8988T (cell line): Measurements from ENCODE around the gene HSPB8.
"Not testable (repeated sequence)": the region's sequence is repeated elsewhere in the genome, so short reads cannot be mapped to it uniquely, and the experiment has no call there.

Experiments used
- DNase-seq: peaks from one replicate; pipeline ENCODE4 v3.0.0; 2011

The HSPB8 gene

GRCh38 chr12:119208626-119209061 lies 29.9 kb downstream of the HSPB8 start:
- no peak for DNase-seq

DNA sequence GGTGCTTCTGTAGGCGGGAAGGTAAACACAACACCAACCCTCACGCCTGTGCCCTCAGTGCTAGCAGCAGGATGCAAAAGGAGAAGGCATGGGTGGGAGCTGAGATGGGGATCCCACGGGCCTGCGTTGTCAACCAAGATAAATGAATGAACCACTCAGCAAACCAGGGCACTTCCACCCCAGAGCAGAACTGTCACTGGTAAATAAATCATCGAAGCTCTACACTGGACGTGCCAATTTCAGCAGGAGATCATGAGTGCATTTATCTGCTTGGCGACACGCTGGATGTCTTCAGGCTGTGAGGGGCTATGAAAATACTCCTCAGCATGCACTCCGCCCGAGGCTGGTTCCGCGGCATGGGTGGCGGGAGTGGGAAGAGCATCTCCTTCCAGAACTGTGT lies 33.2 kb downstream of the HSPB8 start:
- no peak for DNase-seq

GRCh38 chr12:119216084-119216483 lies 37.4 kb downstream of the HSPB8 start:
- DNase-seq, result no peak

DNA sequence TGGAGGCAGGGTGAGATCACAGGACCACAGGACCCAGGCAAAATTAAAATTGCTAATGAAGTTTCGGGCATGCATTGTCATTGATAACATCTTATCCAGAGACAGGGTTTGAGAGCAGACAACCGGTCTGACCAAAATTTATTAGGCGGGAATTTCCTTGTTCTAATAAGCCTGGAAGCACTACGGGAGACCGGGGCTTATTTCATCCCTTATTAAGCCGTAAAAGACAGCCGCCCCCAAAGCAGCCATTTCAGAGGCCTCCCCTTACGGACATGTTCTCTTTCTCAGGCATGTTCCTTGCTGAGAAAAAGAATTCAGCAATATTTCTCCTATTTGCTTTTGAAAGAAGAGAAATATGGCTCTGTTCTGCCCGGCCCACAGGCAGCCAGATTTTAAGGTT lies 40.1 kb downstream of the HSPB8 start:
- not testable (repeated sequence) for DNase-seq

DNA sequence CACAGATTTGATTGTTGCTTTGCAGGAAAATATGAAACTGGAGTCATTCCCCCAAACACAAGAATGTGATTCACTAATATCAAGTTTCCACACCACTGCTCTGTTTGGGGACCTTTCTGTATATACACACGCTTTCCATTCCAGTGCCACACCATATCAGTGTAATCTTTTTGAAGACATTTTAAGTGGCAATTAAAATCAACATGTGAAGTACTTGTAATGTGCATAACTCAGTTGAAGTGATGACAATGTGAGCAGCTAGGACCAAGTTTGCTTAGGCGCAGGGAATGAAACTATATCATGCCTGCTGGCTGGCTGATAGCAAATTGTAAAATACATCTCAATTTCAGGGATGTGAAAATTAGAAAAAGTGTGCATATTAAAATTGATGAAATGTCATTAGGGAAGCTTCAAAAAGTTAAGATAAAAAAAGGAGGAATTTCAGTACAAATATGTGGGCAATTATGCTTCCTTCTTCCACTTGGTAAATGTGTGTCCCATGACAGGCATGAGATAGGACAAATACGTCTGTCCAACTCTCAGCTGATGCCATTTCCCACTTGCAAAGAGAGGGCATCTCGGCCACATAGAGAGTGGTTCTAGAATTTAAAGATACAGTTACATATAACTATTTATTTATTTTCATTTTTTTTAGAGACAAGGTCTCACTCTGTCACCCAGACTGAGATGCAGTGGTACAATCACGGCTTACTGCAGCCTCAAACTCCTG lies 43.7 kb downstream of the HSPB8 start:
- no peak for DNase-seq

DNA sequence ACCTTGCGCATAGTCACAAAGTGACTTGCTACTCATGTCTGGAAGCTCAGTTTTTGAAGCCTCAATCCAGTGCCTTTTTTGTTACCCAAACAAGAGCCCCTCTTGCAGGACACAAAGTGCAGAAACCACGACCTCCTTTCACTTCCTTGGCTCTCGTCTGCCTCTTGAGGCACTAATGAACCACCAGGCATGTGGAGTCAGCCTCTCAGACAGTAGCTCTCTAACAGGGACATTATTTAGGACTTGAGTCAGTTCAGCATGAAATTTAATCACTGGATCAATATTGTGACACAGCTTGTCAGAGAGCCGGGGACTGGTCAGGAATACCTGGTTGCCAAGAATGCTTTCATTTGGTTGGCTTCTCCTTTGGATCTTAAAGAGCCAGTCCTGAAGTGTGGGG lies 46.7 kb downstream of the HSPB8 start:
- no peak for DNase-seq

DNA sequence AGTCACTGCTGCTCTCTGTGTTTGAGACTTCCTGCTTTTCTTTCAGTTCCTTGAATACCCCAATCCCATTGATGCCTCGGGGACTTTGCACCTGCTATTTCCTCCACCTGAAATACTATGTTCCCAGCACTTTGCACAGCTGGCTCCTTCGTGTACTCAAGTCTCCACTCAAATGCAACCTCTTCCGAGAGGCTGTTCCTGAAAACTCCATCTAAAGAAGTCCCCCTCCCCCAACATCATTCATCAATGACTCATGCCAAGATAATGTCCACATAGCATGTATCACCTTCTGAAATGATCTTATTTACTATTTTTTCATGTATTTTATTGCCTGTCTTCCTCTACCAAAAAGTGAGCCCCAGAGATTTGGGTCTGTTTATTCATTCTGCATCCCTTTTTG lies 48.6 kb downstream of the HSPB8 start:
- DNase-seq, result no peak

DNA sequence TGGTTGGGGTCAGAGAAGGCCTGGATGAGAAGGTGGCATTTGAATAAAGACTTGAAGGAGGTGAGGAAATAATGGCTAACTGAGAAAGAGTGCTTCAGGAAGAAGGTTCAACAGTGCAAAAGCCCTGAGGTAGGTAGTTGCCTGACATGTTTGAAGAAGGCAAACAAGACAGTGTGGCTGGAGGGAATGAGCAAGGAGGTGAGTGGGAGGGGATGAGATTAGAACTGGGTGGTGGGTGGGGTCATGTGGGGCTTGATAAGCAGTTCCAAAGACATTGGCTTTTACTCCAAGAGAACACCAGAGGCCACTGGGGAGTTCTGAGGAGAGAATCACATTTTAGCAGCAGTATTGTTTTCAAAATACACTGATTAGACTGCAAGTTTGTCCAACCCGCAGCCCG lies 50.5 kb downstream of the HSPB8 start:
- no peak for DNase-seq

DNA sequence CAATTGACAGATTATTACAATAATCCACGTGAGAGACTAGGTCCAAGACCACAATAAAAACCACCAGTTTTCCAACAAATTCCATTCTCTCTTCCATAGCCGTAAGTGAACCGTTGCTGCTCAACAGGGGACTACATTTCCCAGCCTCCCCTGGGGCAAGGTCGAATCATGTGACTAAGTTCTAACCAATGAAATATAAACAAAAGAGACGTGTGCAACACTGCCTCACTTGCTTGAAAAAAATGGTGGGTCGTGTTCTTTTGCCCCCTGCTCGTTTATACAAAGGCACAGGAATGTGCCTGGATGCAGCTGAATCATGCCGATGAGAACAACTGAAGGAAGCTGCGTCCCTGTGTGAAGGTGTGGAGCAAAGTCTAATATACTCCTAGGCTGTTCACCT lies 51.1 kb downstream of the HSPB8 start:
- DNase-seq, result no peak

DNA sequence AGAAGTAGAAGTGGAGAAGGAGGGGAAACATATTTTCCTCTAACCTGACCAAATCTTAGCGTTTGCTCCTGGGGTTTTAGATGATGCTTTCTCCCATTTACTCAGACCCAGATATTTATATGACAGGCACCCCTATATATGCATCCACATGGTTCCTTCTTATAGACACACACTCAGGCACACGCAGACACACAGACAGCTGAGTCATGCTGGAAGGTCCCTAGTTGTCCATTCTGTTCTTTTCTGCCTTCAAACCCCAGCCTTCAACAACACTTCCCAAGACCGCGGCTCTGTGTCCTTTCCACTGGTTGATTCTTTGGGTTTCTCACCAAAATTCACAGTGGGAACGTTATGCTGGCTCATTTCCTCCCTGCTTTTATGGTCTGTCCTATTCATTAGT lies 52.1 kb downstream of the HSPB8 start:
- DNase-seq, result no peak

GRCh38 chr12:119231774-119232173 lies 53.0 kb downstream of the HSPB8 start:
- no peak for DNase-seq

DNA sequence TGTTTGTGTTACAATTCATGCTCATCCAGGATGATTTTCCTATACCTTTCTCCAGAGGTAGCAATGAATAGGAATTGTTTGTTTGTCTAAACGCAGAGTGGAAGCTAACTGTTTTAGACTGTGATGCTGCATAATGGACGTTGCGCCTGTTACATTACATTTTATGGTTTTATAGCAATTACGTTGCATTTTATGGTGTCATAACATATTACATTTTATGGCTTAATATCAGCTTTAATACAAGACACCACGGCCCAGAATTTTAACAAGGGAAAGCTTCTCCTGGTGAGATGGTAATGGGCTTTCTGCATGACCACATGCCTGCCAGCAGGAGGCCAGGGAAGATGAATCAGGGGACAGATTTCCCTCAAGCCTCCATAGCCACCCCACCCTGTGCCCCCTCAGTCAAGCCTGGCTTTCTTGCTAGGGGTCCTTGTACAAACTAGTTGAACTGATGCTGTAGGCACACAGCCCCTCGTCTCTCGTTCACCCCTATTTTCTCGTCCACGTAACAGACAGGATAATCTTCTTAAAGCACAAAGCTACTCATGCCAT lies 56.5 kb downstream of the HSPB8 start:
- no peak for DNase-seq

DNA sequence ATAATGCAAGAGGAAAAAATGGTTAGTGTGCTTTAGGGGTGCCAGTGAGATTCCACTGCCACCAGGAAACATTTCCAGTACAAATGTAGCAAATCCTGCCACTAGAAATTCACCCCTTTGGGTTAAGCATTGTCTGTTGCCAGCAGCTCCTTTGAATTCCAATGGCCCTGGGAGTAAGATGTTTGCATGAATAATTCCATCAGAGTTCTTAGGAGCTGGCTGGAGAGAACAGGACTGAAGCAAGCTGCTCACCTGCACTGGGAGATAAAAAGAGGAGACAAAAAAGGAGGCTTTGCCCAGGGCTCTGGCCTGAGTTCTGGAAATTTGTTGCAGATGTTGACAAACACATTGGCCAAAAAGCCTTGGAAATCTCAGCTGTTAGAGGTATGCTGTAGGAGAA lies 57.6 kb downstream of the HSPB8 start:
- no peak for DNase-seq

DNA sequence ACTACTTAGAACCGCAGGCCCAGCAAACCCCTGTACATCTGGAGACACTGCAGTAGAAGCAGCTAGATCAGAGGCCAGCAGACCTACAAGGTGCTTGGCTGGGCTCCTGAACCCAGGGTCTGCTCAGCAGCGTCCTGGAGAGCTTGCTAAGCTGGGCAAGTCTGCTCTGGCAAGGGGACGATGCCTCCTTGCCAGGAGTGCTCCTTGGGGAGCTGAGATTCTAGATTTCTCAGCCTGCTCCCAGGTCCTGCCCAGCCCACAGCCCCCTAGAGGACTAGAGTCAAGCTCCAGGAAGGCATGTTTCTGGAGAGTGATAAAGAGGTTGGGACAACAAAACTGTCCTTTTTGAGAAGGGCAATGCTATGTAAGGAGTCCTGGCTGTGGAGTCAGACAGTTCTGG lies 60.3 kb downstream of the HSPB8 start:
- no peak for DNase-seq

DNA sequence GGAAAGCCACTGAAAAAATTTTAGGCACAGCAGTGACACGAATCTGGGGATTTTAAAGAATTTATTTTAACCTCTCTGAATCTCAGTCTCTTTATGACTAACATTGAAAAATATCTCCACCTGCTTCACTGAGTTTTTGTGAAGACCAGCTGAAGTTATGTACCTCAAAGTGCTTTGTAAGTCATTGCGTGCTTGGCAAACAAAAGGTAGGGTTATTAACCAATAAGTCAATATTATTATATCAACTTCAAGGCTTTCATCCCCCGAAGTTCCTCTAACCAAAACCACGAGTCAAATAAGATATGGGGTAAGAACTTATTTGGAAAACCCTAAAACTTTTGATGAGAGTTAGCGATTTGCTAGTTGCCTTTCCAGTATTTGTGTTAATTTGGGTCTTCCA lies 62.3 kb downstream of the HSPB8 start:
- DNase-seq, result no peak

DNA sequence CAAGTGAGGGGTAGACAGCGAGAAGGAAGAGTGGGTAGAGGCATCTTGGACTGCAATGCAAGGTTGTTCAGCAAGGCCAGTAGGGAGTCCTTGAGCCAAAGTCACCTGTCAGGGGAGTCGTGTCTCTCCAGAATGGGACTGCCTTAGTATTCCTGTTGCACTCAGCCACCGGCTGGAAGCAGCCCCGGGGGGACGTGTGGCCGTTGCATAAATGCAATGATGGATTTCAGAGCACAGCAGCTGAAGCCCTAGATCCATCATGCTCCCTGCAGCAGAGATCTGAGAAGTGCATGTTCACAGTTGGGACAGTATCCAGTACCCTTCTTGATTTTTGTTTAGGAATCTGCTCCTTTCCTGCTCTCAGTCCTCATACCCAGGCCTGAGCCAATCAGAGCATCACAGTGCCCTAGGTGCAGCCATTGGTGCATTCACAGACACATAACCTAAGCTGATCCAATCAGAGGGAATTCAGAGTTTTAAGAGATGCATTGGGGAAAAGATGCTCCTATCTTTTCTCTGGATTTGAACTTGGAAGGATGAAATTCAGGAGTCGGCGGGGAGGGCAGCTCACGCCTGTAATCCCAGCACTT lies 62.9 kb downstream of the HSPB8 start:
- no peak for DNase-seq
